RWPE2 (cell line): ENCODE data around the gene AMIGO3.

ENCODE experiments used
- ATAC-seq: fragments of 200-7000 bp; cut with Tn5 transposase; 3 replicates; pipeline ENCODE4 v1.9.1; 2021; ENCODE audit warnings: low read depth
- DNase-seq: peaks from one replicate; pipeline ENCODE4 v3.0.0-alpha.2; 2020; ENCODE audit warnings: low spot score
- H3K27ac ChIP-seq: fragments of 450-650 bp; 2 replicates; pipeline ENCODE4 v1.5.1; 2017; ENCODE audit warnings: mild to moderate bottlenecking; ENCODE audit not compliant: poor library complexity, severe bottlenecking
- H3K27me3 ChIP-seq: fragments of 250-450 bp; sonication (Bioruptor Pico); 2 replicates; pipeline ENCODE4 v1.5.1; 2021; ENCODE audit warnings: mild to moderate bottlenecking, moderate library complexity; ENCODE audit not compliant: insufficient read depth, poor library complexity, severe bottlenecking
- H3K36me3 ChIP-seq: fragments of 250-450 bp; sonication (Bioruptor Pico); 2 replicates; pipeline ENCODE4 v1.5.1; 2020; ENCODE audit warnings: low read depth, mild to moderate bottlenecking, moderate library complexity
- H3K4me1 ChIP-seq: fragments of 250-450 bp; sonication (Bioruptor Pico); 2 replicates; pipeline ENCODE4 v1.5.1; 2021; ENCODE audit warnings: mild to moderate bottlenecking, moderate library complexity; ENCODE audit not compliant: insufficient read depth, poor library complexity, severe bottlenecking
- H3K4me3 ChIP-seq: fragments of 250-450 bp; sonication (Bioruptor Pico); 2 replicates; pipeline ENCODE4 v1.5.1; 2021; ENCODE audit warnings: mild to moderate bottlenecking, moderate library complexity; ENCODE audit not compliant: severe bottlenecking
- H3K9me3 ChIP-seq: fragments of 250-450 bp; sonication (Bioruptor Pico); 2 replicates; pipeline ENCODE4 v1.5.1; 2021; ENCODE audit warnings: mild to moderate bottlenecking, moderate library complexity; ENCODE audit not compliant: severe bottlenecking
- TF ChIP-seq, protein P1 (sequence below): fragments of 450-650 bp; IDR thresholded peaks from one replicate; pipeline ENCODE4 v1.5.1; 2017; ENCODE audit warnings: mild to moderate bottlenecking, moderate library complexity; ENCODE audit not compliant: poor library complexity, severe bottlenecking

Gene AMIGO3

DNA sequence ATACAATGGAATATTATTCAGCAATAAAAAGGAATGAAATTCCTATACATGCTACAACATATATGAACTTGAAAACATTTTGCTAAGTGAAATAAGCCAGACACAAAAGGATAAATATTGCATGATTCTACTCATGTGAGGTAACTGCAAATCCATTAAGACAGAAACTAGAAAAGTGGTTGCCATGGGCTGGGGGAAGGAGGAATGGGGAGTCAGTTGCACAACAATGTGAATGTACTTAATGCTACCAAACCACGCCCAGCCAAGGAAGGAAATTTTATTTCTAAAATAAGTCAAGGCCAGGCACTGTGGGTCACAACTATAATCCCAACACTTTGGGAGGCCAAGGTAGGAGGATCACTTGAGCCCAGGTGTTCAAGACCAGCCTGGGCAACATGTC, 14.1 kb upstream of the AMIGO3 start:
- H3K36me3 ChIP-seq: peaks cover 71% of the 10 kb centered on the region
- H3K4me3 ChIP-seq: no peak overlapping the region
- H3K27me3 ChIP-seq: no peaks in the 10 kb centered on the region
- TF ChIP-seq, protein P1, sequence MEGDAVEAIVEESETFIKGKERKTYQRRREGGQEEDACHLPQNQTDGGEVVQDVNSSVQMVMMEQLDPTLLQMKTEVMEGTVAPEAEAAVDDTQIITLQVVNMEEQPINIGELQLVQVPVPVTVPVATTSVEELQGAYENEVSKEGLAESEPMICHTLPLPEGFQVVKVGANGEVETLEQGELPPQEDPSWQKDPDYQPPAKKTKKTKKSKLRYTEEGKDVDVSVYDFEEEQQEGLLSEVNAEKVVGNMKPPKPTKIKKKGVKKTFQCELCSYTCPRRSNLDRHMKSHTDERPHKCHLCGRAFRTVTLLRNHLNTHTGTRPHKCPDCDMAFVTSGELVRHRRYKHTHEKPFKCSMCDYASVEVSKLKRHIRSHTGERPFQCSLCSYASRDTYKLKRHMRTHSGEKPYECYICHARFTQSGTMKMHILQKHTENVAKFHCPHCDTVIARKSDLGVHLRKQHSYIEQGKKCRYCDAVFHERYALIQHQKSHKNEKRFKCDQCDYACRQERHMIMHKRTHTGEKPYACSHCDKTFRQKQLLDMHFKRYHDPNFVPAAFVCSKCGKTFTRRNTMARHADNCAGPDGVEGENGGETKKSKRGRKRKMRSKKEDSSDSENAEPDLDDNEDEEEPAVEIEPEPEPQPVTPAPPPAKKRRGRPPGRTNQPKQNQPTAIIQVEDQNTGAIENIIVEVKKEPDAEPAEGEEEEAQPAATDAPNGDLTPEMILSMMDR: no peak
- DNase-seq (no peak), ATAC-seq (no peak)
- H3K27ac ChIP-seq: no peak overlapping the region
- H3K4me1 ChIP-seq: no peaks in the 10 kb centered on the region
- H3K9me3 ChIP-seq: no peaks in the 10 kb centered on the region

DNA sequence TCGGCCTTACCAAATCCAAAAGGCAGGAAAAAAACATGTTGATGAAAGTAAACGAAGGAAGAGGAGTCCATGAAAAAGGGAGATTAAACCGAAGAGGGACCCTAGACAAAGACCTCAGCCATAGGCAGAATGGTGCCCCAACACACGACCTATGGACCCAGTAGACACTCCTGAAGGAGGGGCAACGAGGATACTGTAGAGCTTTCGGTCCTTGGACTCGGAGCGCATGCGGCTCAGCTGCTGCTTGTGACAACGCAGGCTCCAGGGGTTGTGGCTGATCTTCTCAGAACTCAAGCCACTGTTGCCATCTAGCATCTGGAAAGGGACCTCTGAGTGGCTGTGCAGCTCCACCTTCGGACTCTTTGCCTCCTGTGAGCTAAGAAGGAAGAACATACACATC, 13.1 kb upstream of the AMIGO3 start:
- H3K27me3 ChIP-seq: no peaks in the 10 kb centered on the region
- no peak for DNase-seq
- H3K4me3 ChIP-seq: no peak overlapping the region
- H3K9me3 ChIP-seq: no peaks in the 10 kb centered on the region
- ATAC-seq: no peak
- H3K36me3 ChIP-seq: peaks cover 69% of the 10 kb centered on the region
- no peak overlapping the region for H3K27ac ChIP-seq
- TF ChIP-seq, protein P1: no peak
- no peaks in the 10 kb centered on the region for H3K4me1 ChIP-seq

DNA sequence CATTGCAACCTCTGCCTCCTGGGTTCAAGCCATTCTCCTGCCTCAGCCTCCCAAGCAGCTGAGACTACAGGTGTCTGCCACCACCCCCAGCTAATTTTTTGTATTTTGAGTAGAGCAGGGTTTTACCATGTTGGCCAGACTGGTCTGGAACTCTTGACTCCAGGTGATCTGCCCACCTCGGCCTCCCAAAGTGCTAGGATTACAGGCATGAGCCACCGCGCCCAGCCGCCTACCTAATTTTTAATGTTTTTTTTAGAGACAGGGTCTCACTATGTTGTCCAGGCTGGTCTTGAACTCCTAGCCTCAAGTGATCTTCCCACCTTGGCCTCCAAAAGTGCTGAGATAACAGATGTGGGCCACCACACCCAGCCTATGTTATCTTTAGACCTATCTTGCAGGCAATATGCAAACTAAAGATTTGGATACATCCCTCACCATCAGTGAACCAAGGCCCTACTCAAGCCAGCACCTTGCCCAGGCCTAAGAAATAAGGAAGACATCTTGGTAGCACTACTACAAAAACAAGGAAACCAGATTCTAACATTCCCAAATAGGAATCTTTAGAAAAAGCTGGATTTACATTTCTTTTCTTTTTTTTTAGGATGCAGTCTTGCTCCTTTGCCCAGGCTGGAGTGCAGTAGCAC, 10.6 kb upstream of the AMIGO3 start:
- Histone ChIP-seq H3K9me3 (no peaks in the 10 kb centered on the region), H3K36me3 (peaks cover 49% of the 10 kb centered on the region), H3K27ac (no peak overlapping the region), H3K4me1 (no peaks in the 10 kb centered on the region), H3K27me3 (no peaks in the 10 kb centered on the region), H3K4me3 (no peak overlapping the region)
- TF ChIP-seq, protein P1: no peak
- DNase-seq (no peak), ATAC-seq (no peak)

DNA sequence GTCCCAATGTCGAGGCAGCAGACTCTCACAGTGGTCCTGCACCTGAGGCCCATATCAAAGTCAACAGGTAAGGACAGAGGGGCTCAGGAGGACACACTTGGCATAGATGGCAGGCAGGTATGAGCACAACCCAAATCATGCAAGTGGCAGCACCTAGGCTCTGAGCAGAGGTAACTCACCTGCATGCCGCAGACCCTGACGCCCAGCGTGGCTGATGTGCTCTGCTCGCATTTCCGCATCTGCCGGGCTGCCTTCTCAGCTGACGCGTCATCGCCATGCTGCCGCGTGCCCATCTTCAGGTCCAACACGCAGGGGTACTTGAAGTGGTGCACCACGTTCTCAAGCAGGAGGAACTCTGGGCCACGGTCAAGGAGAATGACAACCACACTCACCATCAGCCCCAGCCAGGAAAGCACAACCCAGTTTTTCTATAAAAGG, 8.5 kb upstream of the AMIGO3 start:
- ATAC-seq (no peak), DNase-seq (no peak)
- Histone ChIP-seq H3K4me1 (no peaks in the 10 kb centered on the region), H3K9me3 (no peaks in the 10 kb centered on the region), H3K27ac (no peak overlapping the region), H3K4me3 (no peak overlapping the region), H3K36me3 (peaks cover 30% of the 10 kb centered on the region), H3K27me3 (no peaks in the 10 kb centered on the region)
- TF ChIP-seq, protein P1: no peak

DNA sequence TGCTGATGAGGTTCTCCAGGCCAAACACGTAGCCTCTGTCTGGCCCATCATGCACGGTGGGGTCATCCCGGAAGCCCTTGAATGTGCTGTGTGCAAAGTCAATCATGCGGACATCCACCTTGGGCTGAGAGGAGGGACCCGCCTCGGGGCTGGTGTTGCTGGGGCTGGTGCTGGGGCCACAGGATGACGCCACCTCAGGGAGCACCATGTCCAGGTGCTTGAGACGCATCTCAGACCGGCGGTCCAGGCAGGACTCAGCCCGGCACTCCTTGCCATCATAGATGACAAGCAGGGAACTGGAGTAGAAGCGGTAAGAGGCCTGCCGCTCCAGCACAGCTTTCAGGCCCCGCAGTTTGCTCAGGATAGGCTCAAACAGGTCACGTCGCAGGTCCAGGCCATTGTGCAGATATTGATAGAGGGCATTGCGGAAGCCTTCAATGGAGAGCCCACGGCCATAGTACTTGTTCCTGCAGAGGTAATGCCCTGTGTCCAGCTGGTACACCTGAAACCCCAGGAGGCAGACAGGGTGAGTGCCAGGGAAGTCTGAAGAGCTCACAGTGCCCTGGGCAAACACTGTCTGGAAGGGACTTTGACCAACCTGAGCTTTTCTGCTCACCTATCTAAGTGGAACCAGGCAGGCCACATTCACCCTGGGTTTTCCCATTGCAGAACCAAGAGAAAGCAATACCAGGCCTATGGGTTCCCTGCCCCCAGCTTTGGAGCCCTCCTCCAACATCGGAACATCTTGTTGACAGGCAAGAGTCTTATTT, 7.9 kb upstream of the AMIGO3 start:
- H3K4me3 ChIP-seq: no peak overlapping the region
- H3K36me3 ChIP-seq: peaks cover 28% of the 10 kb centered on the region
- DNase-seq (no peak), ATAC-seq (no peak)
- no peaks in the 10 kb centered on the region for H3K9me3 ChIP-seq
- H3K27ac ChIP-seq: no peak overlapping the region
- H3K27me3 ChIP-seq: no peaks in the 10 kb centered on the region
- TF ChIP-seq, protein P1: no peak
- H3K4me1 ChIP-seq: no peaks in the 10 kb centered on the region
